GM15510 (cell line): ENCODE results near the gene KDM2A.
A peak's percentile ranks its signal among the peaks of the same experiment; 100 is the strongest.

ENCODE experiments used
- POLR2A ChIP-seq: IDR thresholded peaks from 3 replicates; pipeline ENCODE4 v1.6.1; 2011; ENCODE audit warnings: borderline replicate concordance; ENCODE audit not compliant: insufficient read length; ENCODE audit errors: extremely low read depth

KDM2A gene

GRCh38 chr11:67239783-67240575 is 120.9 kb downstream of the KDM2A start:
- peak; percentile 96 for TF ChIP-seq POLR2A

GRCh38 chr11:67240576-67241389 is 121.7 kb downstream of the KDM2A start:
- no peak for TF ChIP-seq POLR2A

- no peak for TF ChIP-seq POLR2A
Measured at GRCh38 chr11:67242548-67242947, 123.5 kb downstream of the KDM2A start.

GRCh38 chr11:67243051-67243450 is 124.0 kb downstream of the KDM2A start:
- TF ChIP-seq POLR2A, result no peak

GRCh38 chr11:67245046-67245445 is 126.0 kb downstream of the KDM2A start:
- no peak for TF ChIP-seq POLR2A

- TF ChIP-seq POLR2A, result no peak
Measured at GRCh38 chr11:67247946-67248550, 129.0 kb downstream of the KDM2A start.

GRCh38 chr11:67248653-67249052 is 129.6 kb downstream of the KDM2A start:
- no peak for TF ChIP-seq POLR2A

- no peak for TF ChIP-seq POLR2A
Measured at GRCh38 chr11:67250059-67251043, 131.3 kb downstream of the KDM2A start.

- no peak for TF ChIP-seq POLR2A
Measured at GRCh38 chr11:67251841-67252240, 132.8 kb downstream of the KDM2A start.

- TF ChIP-seq POLR2A, result no peak
Measured at GRCh38 chr11:67252831-67253239, 133.8 kb downstream of the KDM2A start.

GRCh38 chr11:67253872-67254624 is 135.0 kb downstream of the KDM2A start:
- TF ChIP-seq POLR2A, result no peak

- no peak for TF ChIP-seq POLR2A
Measured at GRCh38 chr11:67254798-67255197, 135.7 kb downstream of the KDM2A start.

- TF ChIP-seq POLR2A, result no peak
Measured at GRCh38 chr11:67255353-67255752, 136.3 kb downstream of the KDM2A start.

- no peak for TF ChIP-seq POLR2A
Measured at GRCh38 chr11:67255864-67256263, 136.8 kb downstream of the KDM2A start.

GRCh38 chr11:67256477-67257135 is 137.5 kb downstream of the KDM2A start:
- TF ChIP-seq POLR2A, result no peak
